NCI-H226 (cell line): Measurements from ENCODE around the gene TRIM17.

Experiments used
- DNase-seq: peaks from one replicate; pipeline ENCODE4 v3.0.0-alpha.2; 2015

TRIM17 gene

GRCh38 chr1:228366062-228366865 lies 50.4 kb downstream of the TRIM17 start:
- DNase-seq, result no peak

DNA sequence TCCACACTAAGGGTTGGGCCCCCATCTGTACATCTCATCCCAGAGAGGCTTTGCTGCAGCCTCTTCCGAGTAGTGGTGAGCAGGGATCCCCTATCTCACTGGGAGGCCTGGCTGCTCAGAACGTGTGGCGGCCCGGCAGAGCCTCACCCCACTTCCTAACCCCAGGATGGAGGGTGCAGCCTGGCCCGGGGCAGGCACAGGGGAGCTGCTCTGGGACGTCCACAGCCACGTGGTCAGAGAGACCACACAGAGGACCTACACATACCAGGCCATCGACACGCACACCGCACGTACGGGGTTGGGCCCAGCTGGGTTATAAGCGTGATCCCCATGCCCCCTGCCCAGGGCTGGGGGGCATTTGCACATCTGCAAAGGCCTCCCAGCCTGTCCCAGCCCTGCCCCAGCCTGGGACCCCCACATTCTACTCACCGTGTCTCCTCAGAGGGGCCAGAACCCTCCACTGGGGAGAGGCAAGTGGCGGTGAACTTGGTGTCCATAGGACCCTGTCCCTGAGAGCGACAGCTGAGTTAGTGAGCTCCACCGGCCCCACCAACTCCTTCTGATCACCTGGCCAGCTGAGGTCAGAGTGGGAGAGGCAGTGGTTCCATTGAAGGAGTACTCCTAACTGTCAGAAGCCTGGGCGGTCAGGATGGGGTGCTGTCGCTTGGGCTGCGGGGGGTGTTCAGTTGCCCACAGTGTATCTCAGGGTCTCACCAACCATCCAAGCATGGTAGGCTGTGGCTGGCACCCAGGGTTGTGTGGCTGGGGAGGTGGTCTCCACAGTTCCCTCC lies 51.2 kb downstream of the TRIM17 start:
- no peak for DNase-seq

DNA sequence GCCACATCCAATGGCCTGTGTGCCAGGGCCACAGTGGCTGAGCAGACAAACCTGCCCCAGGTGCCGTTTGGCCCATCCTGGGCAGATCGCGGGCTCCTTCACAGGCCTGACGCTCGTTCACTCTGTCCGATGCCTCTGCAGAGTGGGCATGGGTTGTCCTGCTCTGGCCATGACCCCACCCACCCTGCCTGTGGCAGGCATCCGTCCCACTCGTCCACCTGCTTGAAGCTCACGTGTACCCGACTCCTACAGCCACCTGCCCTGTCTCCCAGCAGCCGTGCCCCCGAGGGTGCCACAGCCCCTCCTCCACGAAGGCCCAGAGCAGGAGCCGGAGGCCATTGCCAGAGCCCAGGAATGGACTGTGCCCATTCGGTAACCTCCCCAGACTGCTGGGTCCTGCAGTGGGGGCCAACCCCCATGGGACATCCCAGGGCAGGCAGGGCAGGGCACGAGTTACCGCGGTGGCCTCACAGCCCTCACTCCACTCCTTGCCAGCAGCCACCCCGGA lies 51.9 kb downstream of the TRIM17 start:
- DNase-seq, result no peak

DNA sequence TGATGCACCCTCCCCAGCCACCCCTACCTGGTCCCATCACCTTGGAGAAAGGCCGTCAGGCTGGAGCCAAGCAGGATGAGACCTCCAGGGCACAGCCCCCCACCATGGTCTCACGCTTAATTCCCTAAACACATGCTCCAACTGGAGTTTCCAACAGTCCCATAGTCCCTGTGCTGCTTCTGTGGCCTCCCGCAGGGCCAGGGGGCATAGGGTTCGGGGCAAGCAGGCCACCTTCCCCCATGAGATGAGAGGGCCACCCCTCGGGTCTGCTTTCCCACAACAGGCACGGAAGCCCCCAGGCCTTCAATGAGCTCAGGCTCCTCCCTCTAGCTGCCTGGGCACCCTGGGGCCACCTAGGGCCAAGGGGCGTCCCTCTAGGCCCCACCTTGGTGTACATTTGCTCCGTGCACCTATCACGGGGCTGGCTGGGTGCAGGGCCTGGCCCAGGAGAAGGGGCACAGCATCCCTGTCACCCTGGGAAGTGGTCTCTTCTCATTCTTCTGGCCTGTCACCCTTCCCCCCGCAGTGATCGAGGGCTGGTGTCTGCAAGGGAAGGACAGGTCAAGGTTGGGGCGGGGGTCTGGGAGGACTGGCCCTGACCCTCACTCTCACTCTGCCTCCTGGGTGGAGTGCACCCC lies 52.5 kb downstream of the TRIM17 start:
- no peak for DNase-seq

- DNase-seq, result no peak
These were observed 53.0 kb downstream of the TRIM17 start for GRCh38 chr1:228363686-228364067.

DNA sequence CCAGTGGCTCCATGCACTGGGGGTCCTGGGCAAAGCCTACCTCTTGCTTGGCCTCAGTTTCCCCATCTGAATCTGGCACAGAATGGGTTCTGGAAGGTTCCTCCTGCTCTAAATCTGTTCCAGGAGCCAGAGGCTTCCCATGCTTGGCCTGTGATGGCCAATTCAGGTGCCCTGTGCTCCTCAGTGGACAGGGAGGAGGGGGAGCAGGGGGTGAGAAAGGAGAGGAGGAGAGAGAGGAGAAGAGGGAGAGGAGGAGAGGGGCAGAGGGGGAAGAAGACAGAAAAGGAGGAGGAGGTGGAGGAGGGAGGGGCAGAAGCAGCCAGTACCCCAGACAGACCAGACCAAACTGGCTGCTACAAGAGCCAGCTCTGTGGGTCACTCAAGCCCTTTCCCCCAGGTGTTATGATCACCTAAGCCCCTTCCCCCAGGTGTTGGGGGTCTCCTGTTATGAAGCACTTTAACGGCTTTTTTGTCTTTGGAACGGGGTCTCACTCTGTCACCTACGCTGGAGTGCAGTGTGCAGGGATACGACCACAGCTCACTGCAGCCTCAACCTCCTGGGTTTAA lies 53.7 kb downstream of the TRIM17 start:
- DNase-seq, result no peak

- DNase-seq, result no peak
These were observed 54.3 kb downstream of the TRIM17 start for GRCh38 chr1:228362141-228362883.

GRCh38 chr1:228361314-228362140 lies 55.1 kb downstream of the TRIM17 start:
- DNase-seq, result no peak

DNA sequence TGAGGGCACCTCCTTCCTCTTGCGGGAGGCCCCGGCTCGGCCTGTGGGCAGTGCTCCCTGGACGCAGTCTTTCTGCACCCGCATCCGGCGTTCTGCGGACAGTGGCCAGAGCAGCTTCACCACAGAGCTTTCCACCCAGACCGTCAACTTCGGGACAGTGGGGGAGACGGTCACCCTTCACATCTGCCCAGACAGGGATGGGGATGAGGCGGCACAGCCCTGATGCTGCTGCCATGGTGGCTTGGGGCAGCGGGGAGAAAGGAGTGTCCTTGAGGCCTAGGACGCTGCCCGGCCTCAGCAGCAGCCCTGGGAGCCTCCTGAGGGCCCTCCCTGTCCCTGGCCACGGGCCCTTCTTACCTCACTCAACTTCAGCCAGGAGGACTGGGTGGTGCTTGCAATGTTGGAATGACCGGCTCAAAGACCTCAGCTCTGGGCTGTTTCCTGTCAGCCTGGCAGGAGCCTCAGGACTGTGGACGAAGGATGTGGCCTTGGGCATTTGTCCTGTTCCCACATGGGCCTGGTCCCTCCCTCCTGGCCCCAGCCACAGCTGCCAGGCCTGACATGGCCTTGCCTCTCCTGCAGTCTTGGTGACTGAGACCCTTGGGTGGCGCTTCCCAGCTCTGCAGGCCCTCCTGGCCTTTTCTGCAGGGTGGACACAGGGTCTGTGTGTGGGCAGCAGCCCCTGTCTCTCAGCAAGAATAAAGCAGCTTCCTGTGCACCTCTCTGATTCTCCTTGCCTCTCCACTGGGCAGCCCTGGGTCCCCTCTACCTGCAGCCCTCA lies 55.9 kb downstream of the TRIM17 start:
- DNase-seq, result no peak

- no peak for DNase-seq
These were observed 56.8 kb downstream of the TRIM17 start for GRCh38 chr1:228359613-228360532.

- DNase-seq, result no peak
These were observed 57.7 kb downstream of the TRIM17 start for GRCh38 chr1:228358764-228359612.

DNA sequence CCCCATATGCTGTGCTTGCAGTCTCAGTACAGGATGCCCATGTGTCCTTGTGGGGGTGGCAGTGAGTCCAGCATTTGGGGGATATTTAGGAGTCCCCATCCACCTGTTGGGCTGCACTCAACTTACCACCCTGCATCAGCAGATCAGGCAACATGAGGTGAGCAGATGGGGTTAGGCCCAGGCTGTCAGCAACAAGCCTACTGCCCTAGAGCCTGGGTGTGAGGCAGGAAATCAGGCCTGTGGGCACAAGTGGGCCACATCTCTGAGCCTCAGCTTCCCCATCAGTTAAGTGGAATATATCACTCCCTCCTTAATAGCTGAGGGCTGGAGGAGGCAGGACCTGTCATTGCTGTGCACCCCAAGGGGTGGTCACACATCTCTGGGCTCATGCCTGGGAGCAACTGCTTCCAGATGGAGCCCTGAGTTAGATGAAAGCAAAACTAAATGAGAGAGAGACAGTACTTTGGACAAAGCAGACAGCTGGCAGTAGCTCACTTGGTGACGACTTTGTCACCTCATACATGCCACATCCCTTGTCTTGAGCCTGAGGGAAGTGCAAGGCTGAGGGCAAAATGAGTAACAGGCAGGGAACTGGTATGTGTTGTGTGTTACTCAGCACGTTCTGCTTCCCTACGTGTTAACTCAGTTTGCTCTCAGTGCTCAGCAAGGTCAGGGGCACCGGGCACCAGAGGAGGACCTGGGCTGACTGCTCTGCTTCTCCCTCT lies 58.5 kb downstream of the TRIM17 start:
- no peak for DNase-seq
